Stimulated activated CD4-positive, alpha-beta T cell treated with anti-CD3 and anti-CD28 coated beads, Interleukin-1b, Interleukin-23, amount 100 ng/mL, for 1 hour (primary cell): ENCODE measurements around the gene MRPL33.
"Not testable (repeated sequence)": the region's sequence is repeated elsewhere in the genome, so short reads cannot be mapped to it uniquely, and the experiment has no call there.

Source experiments
- DNase-seq, 2 donors: peaks; one replicate each; pipeline ENCODE4 v3.0.0-alpha.2; 2020; ENCODE audit warnings: low read depth in 2 of 2

Gene MRPL33

DNA sequence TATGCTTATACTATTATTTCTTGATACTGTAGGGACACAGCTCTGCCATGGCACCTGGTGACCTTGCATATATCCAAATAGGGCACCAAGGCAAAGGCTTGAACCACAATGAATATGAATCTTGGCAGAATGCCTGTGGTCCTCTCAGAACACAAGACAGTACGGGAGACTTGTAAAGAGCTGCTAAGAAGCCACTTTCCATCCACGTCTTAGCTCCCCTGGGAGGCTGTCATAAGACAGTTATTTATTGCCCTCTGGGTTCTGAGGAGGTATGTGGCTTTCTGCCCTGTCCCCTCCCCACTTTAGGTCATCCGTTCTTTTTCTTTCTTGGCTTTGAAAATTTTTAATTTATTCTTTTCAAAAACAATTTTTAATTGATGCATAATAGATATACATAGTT is 29.8 kb upstream of the MRPL33 start:
- DNase-seq = no peak

DNA sequence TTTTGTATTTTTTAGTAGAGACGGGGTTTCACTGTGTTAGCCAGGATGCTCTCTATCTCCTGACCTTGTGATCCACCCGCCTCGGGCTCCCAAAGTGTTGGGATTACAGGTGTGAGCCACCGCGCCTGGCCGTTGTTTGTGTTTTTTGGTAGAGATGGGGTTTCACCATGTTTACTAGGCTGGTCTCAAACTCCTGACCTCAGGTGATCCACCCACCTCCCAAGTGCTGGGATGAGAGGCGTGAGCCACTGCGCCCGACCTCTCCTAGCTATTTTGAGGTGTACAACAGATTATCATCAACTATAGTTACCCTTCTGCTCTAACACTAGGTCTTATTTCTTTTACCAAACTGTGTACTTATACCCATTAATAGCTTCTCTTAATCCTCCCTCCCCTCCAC is 28.9 kb upstream of the MRPL33 start:
- no peak for DNase-seq

DNA sequence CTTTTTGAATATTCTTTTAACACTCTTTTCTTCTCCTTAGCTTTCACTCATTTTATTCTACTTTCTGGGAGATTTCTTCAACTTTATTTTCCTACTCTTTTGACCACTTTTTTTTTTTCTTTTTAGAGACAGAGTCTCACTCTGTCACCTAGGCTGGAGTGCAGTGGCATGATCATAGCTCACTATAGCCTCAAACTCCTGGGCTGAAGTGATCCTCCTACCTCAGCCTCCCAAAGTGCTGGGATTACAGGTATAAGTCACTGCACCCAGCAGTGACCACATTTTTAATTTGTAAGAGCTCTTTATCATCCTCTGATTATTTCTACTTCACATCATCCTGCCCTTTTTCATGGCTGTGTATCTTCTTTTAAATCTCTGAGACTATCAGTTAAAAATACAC is 26.0 kb upstream of the MRPL33 start:
- not testable (repeated sequence) for DNase-seq

DNA sequence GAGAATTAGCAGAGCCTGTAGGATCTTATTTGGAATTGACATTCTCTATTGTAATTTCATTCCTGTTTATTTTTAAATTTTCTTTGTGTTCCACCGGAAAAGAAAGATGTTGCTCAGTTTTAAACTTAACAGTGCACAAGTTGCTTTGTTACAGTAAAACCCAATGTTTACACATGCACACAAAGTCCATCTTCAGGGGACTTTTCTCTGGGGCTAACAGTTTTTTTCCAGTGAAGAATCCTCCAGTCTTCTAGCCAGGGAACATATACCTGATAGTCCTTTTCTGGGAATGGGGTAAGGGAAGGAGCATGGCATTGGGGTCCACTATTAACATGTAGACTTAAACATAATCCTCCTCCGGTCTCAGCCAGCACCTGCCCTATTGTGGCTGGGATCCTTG is 25.2 kb upstream of the MRPL33 start:
- no peak for DNase-seq

- no peak for DNase-seq
Measured at GRCh38 chr2:27747827-27748352, 23.6 kb upstream of the MRPL33 start.

DNA sequence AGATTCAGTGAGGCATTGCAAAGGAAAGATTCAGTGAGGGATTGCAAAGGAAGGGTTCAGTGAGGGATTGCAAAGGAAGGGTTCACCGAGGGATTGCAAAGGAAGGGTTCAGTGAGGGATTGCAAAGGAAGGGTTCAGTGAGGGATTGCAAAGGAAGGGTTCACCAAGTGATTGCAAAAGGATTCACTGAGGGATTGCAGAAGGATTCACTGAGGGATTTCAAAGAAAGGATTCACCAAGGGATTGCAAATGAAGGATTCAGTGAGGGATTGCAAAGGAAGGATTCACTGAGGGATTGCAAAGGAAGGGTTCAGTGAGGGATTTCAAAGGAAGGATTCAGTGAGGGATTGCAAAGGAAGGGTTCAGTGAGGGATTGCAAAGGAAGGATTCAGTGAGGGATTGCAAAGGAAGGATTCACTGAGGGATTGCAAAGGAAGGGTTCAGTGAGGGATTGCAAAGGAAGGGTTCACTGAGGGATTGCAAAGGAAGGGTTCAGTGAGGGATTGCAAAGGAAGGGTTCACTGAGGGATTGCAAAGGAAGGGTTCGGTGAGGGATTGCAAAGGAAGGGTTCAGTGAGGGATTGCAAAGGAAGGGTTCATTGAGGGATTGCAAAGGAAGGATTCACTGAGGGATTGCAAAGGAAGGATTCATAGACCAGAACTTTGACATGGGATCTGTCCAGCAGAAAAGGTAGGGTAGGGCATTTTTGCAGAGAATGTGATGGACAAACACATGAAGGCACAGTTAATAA is 22.5 kb upstream of the MRPL33 start:
- DNase-seq = not testable (repeated sequence)

DNA sequence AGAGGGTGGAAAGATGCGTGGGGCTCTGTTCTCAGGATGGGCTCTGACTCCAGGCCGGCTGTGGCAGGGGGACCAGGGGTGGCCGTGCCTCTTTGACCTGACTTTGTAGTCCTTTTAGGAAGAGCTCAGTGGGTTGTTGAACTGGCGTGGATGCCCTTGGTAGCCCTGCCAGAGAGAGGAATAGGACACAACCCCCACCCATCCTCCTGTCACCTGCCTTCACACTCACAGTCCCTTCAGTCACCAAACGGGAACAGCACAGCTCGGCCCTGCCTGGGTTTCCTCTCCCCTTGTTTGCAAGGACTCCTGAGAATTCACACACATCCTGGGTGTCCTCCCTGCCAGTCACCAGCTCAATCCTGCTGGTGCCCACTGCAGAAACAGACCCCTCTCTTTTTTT is 20.1 kb upstream of the MRPL33 start:
- no peak for DNase-seq

GRCh38 chr2:27752551-27753237 is 18.8 kb upstream of the MRPL33 start:
- no peak for DNase-seq

- DNase-seq = peak; percentile 48 to 49
Measured at GRCh38 chr2:27754138-27754588, 17.4 kb upstream of the MRPL33 start.

DNA sequence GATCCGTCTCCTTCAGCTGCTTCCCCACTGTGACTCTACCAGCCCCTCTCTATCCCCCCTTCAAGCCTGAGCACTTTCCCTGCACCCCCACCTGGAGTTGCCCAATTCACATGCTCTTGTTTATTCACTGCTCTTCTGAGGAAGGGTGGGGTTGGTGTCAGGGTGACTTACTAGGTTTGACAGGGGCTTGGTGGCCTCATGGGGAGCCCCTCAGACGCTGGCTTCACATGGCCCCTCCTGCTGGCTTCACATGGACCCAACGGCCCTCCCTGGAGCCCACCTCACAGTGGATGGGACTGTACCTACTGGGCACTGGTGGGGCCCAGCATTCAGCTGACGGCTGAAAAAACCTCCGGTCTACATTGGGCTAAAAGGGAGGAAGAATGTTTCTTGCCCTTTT is 16.7 kb upstream of the MRPL33 start:
- DNase-seq = no peak

- no peak for DNase-seq
Measured at GRCh38 chr2:27756091-27756490, 15.4 kb upstream of the MRPL33 start.

DNA sequence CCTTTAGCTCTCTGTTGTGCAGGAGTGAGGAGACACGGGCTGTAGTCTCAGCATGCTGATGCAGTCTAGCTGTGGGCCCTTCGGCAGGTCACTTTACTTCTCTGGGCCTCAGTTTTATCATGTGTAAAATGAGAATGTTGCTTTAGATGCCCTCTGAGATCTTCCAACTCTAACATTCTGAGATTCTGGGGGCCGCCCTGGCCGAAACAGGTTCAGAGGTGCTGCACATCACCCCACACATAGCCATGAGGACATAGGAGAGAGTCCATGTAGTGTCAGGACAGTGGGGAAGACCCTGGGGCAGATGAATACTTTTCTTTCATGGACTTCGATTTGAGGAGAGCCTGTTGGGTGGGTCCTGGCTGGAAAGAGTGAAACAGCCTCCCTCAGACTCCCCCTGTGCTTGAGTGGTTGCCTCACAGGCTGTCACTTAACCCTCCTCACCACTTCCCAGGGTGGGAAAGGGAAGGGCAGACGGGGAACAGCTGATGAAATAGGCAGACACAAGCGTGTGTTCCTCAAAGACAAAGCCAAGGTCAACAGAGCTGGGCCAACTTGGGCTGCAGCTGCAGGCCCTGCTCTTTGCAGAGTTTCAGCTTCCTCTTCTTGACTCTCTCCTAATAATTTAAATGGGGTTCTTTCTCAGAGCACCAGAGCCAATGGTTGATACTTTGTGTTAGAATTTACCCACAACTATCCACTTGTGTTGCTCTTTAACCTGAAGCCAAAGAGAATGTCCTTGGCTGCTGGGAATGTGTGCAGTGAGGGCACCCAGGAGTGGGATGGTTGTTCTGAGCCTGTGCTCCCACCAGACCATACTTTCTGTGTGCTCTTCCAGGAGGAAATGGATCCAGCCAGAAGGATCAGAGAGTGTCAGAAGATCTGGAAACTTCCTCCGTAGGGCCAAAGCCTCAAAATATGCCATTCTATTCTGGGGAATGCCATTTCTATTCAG is 14.7 kb upstream of the MRPL33 start:
- DNase-seq = no peak

GRCh38 chr2:27762951-27763906 is 8.3 kb upstream of the MRPL33 start:
- no peak for DNase-seq

DNA sequence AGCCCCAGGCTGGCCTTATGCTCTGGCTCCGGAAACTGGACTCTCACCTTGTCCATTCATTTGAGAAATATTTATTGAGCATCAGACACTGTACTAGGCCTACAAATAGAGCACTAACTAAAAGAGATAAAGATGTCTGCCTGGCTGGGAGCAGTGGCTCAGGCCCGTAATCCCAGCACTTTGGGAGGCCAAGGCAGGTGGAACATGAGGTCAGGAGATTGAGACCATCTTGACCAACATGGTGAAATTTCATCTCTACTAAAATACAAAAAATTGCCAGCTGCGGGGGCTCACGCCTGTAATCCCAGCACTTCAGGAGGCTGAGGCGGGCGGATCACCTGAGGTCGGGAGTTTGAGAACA is 7.6 kb upstream of the MRPL33 start:
- no peak for DNase-seq

DNA sequence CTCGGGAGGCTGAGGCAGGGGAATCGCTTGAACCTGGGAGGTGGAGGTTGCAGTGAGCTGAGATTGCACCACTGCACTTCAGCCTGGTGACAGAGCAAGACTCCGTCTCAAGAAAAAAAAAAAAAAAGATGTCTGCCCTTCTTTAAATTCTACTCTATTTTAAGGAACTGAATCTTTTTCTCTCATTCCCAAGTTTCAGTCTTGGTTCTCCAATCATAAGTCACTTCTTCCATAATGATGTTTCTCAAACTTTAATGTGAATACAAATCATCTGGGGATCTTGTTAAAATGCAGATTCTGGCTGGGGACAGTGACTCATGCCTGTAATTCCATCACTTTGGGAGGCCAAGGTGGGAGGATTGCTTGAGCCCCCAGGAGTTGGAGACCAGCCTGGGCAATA is 7.0 kb upstream of the MRPL33 start:
- not testable (repeated sequence) for DNase-seq

DNA sequence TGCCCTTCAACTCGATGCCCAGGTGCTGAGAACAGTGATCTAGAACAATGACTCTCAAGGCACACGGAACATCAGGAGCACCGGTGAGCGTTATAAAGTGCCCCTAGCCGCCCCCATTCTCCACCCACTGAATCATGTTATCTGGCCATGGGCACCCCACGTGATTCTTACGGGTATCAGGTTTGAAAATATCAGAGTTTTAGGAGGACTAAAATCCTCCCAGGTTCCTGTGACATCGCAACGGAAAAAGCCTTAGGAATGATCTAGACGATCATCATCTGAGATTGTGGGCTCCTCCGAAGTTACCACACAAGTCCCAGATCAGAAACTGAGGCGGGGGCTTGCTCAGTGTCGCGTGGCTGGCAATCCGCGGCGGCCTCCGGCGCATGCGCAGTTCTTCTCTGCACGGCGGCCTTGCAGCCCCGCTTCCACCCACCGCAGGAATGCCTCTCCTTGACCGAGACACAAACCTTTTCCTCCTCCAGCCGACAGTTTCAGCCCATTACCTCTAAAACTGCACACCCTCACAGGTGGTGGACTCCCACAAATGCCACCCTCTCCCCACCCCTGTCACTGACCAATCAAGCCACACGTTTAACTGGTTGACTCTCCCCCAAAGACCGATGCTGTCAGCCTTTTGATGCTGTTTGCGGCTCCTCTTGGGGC is 5.8 kb upstream of the MRPL33 start:
- peak; percentile 3 to 27 for DNase-seq

- DNase-seq = no peak
Measured at GRCh38 chr2:27766287-27766661, 5.2 kb upstream of the MRPL33 start.

- DNase-seq = no peak
Measured at GRCh38 chr2:27771202-27771547, 344 bp upstream of the MRPL33 start.

DNA sequence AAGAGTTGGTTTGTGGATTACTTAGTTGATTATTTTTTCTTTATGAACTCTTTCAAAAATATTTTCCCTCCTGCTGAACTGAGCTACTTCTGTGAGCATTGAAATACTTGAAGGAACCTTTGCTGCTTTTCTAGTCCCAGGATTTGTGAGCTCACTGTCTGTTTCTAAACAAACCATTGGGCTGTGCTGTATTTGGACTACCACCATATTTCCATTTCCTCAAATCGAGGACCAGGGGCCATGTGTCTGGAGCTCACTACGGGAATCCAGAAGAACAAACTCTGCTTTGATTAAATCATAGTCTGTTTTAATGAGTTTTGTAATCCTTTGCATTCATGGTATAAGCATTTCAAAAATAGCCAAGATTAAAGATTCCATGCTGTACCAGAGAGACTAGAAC is 1.3 kb downstream of the MRPL33 start:
- no peak for DNase-seq

DNA sequence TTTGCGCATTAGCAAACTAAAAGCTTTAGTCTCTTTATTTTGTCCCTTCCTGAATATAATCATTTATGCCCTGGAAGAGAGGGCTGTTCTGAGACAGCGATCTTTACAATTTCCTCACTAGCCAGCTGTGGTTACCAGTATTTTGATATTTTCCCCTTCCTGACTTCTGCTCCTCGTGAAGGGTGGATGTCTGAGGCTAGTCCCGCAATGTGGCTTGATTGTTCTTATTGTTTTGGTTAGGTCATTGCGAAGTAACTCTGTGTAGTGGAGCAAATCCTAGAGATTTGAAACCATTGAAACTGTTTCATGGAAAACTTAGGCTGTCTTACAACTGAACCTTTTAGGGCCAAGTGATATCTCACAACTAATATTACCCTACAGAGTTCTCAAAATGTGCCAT is 2.4 kb downstream of the MRPL33 start:
- DNase-seq = no peak

DNA sequence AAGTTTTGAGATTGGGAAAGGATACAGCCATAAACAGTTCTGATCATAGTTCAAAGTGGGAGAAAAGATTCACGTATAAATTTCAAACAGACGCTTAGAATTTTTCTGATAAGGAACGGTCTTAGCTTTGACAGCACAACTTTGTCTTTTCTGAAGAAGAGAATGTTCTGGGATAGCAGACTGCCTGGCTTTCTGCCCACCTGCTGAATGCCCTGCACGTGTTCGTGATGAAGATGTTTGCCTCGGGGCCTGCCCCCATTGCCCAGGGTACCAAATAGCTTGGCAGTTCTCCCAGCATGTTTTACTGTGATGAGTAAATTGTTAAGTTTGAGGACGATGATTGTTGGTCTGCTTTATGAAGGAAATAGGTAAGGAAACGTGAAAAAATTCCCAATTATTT is 4.6 kb downstream of the MRPL33 start:
- no peak for DNase-seq
